GM15510 (cell line): ENCODE data around the gene WNT7A.

Experiments used
- POLR2A ChIP-seq: IDR thresholded peaks from 3 replicates; pipeline ENCODE4 v1.6.1; 2011; ENCODE audit warnings: borderline replicate concordance; ENCODE audit not compliant: insufficient read length; ENCODE audit errors: extremely low read depth

The WNT7A gene

DNA sequence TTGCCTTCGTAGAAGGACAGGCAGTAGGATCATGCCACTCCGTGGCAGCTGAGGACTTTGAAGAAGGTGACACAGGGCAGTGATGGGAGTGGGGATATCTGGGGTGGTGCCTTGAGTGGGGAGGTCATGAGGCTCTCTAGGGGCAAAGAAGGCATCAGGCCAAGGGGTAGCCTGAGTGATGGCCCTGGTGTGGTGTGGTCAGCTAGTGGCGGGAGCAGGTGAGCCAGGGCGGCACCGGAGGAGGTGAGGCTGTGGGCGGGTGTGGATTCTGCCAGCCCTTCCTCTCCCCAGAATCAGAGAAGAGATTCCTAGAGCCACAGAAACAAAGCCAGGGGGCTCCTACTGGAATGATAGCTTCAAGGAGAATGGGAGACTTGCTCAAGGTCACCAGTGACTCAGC is 18.4 kb downstream of the WNT7A start:
- no peak for TF ChIP-seq POLR2A

DNA sequence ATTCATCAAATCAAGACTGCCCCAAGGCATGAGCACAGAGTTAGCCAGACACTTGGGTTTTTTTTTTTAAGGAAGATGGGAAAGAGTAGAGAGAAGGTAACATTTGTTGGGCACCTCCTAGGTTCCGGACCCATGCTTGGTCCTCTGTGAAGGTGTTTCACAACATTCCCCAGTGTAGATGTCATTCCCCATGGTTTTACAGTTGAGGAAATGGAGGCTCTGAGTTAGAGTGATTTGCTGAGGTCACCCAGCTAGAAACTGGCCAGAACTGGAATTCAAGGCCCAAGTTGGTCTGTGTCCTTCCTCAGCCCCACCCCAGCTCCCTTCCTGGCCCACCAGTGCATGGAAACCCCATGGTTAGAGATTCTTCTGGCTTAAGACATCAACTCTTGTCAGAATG is 19.9 kb downstream of the WNT7A start:
- no peak for TF ChIP-seq POLR2A

DNA sequence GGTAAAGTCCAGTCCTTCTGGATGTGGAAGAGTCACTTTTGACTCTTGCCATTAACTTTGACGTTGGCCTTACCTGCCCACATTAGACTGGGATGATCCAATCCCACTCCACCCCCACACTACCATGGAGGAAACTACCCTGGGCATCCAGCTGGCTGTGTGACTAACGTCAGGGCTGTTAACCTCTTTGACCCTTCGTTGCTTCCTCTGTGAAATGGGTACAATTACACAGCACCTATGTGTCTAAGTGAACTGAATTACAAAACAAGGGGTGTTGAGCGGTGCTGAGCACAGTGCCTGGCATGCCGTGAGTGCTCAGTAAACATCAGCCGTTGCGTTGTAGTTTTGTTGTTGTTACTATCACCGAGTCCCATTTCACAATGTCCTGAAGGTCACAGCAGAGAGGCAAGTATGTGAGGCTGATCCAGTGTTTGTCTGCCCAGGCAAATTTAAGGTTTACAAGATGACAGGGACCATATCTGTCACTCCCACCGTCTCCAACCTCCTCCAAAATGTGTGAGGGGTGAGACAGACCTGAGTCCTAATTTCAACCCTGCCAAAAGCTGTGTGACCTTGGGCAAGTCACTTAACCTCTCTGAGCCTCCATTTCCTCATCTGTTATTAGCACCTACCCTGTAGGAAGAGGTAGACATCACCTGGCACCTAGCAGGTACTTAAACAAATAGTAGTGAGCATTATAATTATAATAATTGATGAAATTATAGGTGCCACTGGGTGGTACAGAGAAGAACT is 20.9 kb downstream of the WNT7A start:
- TF ChIP-seq POLR2A = no peak

DNA sequence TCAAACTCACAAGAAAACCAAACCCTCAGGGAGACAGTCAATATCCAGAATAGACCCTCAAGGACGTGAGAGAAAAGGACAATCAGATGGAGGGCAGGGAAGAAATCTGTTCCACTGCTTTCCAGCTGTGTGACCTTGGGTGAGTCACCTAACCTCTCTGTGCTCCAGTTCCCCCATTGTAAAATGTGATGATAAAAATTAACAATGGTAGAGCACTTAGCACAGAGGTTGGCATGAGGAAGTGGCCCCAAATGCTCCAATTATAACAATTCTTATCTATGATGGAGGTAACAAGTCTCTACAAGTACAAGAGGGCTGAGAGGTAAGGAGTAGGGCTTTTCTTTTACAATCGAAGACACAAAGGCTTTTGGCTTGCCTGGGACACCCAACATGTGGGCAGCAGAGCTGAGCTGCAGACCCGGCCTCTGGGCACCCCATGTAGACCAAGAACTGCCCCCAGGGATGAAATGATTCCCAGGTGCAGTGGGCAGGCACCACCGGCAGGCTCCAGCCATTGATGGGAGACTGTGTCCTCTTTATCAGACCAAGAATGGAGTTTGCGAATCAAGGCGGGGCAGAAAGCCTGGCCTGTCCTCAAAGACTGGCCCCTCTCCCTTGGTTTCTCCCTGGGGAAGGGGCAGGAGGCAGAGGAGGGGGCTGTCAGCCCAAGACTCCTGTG is 22.0 kb downstream of the WNT7A start:
- no peak for TF ChIP-seq POLR2A

DNA sequence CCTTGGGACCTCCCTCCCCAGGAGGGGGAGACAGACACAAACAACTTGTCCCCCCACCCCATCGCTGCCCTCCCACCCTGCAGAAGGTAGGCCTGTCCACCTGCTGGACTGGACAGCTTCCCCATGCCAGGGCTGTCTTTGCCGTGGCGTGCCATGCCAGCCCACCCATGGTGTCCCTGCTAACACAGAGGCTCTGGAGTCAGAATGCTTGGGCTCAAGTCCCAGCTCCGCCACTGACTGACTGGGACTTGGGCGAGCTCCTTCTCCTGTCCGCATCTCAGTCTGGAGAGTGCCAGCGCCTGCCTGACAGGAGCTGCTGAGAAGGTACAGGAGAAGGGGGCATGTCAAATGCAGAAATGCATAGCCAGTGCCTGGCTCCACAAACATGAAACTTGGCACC is 23.9 kb downstream of the WNT7A start:
- no peak for TF ChIP-seq POLR2A

DNA sequence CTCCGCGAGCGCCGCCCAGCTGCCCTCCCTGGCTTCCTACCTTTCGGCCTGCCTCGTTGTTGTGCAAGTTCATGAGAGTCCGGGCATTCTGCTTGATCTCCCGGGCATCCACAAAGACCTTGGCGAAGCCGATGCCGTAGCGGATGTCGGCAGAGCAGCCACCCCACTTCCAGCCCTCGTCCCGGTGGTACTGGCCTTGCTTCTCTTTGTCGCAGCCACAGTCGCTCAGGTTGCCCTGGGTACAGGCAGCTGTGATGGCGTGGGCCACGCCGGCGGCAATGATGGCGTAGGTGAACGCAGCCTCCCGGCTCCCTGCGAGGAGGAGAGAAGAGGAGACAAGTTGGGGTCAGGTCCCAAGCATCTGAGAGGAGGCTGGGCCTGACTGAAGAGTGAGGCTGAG is 25.4 kb downstream of the WNT7A start:
- no peak for TF ChIP-seq POLR2A

DNA sequence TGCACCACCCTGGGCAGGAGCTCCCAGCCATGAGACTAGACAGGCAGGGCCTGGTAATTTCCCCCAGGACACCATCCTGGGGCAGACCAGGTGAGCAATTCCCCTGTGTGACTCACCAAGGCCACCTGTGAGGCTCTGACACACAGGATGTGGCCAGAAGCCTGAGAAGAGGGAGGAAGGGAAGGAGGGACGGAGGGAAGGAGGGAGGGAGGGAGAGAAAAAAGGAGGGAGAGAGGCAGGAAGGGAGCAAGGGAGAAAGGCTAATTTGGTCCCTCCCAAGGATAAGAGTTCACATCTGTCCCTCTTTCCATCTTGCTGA is 25.9 kb downstream of the WNT7A start:
- TF ChIP-seq POLR2A = no peak

DNA sequence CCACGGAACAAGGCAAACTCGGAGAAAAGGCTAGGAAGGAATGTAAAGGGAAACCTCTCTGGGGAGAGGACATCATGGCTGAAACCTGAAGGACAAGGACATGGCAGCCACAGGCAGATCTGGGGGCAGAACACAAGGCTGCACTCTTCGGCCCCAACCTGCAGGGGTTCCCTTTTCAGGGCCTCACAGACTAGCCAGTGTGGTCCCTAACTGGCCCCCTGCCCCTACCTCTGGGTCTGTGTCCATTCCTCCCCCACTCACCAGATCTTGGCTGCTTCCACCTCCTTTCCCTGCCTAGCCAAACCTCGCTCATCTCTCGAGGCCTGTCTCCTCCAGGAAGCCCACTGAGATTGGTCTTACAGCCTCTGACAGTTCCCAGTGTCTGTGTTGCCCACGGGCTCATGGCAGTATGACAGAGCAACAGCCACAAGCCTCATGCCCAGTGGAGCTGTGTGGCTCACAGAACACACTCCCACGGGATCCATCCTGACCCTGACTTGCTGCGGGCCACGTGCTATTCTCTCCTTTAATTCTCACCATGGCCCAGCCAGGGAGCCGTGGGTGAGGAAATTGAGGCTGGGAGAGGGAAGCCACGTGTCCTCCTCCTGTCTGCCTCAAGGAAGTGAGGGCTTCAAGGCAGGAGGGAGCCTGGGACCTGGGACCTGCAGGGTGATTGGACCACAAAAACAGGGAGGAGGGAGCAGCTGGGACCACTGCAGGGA is 26.5 kb downstream of the WNT7A start:
- no peak for TF ChIP-seq POLR2A

DNA sequence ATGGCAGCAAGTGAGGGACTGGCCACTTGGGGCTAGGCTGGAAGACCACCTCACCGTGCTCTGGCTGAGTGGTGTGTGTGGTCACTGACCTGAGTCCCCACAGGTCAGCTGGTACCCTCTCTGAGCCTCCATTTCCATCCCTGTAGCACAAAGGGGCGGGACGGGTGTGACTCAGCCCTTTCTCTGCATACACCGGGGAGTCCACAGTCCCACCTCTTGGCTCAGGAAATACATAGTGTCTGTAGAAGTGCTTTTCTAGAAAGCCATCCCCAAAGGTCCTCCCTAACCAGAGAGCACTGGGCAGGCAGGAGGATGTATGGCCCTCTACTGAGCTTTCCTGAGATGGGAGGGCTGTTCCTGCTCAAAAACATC is 27.2 kb downstream of the WNT7A start:
- no peak for TF ChIP-seq POLR2A

DNA sequence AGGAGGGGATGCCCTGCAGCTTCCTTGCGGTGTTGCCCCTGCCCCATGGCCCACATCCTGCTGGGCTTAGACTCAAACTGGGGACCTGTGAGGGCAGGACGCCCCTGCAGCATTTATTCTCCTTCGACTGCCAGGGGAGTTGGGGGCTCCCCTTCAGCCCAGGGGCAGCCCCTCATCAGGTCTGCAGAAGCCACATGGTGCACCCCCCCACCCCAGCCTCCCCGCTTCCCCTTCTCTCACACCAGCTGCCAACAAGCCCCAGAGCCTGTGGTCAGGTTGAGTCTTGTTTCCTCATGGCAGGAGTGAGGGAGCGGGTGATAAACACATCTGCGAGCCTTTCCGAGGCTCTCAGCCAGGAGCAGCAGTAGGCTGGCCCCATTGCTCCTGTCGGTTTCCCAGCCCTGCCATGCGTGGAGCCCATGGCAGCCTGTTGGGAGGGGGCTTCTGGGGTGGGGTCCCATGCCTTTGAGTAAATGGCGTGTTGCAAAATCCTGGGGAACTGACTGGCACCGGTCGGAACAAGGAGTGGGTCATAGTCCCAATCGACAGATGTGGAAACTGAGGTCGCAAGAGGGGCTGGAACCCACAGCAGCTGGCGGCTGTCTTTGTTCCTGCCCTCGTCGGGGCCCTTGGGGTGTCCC is 27.8 kb downstream of the WNT7A start:
- no peak for TF ChIP-seq POLR2A

DNA sequence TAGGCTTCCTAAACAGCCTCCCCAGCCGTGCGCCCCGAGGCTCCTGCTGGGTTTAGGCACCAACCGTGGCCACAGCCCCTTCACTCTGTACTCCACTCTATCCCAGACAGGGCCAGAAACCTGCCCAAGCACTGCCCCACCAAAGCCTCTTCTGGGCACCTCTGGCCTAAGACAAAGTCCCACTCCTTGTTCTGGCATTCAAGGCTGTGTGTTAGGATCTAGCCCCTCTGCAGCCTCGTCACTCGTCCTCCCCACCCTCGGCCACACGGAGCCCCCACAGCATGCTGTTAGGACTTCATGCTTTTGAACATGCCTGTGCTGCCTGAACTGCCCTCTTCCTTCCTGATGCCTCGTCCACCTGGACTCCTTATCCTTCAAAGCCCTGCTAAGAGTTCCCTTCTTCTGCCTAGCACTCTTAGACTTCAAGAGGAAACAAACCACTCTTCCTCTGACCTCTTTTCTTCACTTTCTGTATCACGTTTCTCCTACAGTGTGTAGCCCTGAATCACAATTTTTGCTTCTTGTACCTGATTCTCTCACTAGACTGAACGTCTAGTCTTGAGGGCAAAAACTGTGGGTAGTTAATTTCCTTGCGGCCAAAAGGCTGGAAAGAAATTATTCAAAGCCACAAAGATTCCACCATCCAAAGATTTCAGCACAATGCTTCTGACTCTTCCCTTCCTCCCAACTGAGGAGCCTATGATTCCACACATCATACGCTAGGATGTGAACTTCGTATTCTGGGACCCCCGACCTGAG is 28.6 kb downstream of the WNT7A start:
- TF ChIP-seq POLR2A = no peak

DNA sequence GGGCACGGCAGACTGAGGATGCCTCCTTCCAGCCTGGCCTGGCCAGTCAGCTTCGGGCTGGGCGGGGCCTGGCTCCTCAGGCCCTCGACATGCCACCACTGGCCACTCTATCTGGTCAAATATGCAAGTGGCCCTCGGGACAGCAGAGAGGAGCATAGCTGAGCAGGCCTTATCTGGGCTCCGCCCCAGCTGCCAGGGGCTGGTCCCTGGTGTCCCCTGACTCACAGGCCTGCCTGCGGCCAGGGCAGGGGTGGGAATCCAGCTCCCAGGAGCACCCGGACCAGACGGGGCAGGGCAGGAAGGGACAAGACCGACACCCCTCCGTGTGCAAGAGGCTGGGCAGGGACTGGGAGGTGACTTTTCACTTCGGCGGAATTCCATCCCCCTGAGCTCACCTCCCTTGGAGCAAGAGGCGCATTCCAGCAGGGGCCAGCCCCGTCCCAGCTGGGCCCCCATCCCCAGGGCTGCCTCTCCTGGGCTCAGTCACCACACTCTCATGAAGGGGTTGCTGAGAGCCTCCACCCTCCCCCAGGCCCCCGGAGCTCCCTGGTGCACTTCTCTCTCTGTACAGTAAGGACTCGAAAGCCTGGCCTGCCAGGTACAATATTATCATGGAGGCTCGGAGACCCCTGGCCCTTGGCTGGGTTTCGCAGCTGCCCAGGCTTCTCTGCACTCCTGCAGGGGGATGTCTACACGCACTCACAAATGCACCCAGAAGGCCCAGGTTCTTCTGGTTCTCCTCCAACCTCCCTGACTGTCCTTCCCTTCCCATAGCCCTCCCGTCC is 29.5 kb downstream of the WNT7A start:
- no peak for TF ChIP-seq POLR2A

DNA sequence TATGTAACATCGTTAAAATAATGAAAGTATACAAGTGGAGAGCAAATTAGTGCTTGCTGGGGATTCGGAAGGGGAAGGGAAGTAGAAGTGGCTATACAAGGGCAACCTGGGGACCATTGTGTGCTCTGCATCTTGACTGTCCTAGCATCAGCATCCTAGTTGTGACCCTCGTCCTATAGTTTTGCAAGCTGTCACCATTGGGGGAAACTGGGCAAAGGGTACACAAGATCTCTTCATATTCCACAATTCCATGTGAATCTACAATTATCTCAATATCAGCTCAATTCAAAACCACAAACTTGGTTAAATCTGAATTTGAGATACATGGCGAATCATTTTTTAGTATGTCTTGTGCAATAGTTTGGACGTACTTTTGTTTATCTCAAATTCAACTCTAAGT is 30.9 kb downstream of the WNT7A start:
- no peak for TF ChIP-seq POLR2A

DNA sequence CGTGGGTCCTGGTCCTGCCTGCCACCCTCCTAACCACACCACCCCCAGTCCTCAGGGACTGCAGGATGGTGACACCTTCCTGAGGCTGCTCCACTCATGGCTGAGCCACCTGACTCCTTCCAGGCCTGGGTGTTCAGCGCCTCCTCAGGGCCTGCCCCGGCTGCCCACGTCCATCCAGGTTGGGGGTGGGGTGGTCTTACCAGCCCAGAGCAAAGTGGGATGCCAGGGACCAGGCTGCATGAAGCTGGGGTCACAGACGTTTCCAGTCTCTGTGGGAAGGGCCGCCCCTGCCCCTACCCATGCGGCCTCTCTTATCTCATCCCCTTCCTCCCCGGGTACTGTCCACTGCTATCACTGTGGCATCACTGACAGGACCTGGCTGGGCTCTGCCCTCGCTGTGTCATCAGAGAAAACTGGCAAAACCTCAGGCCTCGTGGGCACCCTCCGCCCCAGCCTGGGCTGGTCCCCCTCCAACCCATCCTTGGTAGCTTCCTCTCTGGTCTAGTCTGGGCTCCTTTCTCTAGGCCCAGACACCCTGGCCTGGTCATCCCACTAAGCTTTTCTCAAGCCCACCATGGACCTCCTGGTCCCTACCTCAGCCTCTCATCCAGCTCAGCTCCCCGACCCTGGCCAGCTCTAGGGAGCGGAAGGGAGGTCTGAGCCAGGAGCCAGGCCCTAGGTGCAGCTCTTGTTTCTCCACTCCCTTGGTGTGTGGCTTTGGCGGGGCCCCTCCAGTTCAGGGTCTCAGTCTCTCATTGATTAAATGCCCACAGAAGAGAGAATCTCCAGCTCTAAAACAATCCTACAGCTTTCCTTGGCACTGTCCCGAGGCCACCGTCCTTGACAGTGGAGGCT is 32.9 kb downstream of the WNT7A start:
- no peak for TF ChIP-seq POLR2A

DNA sequence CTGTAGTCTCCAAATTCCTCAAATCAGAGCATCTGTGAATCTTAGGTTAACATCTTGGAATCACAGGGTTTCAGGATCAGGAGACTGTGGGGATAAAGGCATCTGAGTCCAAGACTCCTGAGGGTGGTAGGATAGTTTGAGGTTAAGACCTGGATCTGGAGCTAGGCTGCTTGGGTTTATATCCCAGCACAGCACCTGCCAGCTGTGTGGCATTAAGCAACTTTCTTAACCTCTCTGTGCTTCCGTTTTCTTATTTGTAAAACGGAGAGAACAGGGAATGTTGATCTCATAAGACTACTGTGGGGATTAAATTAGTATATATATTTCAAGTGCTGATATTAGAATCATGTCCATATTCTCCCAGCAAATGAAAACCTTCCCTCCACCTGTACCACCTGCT is 33.6 kb downstream of the WNT7A start:
- no peak for TF ChIP-seq POLR2A
